ES-I3 (cell line): Measurements from ENCODE around the gene BICD2.

ENCODE experiments used
- H3K36me3 ChIP-seq: 2 replicates; pipeline ENCODE4 v1.6.1; 2013; ENCODE audit warnings: mild to moderate bottlenecking, low read length, control low read depth, moderate library complexity; ENCODE audit not compliant: insufficient read depth
- H3K4me1 ChIP-seq: 2 replicates; pipeline ENCODE4 v1.6.1; 2013; ENCODE audit warnings: mild to moderate bottlenecking, control low read depth, low read length; ENCODE audit not compliant: insufficient read depth
- H3K9ac ChIP-seq: 2 replicates; pipeline ENCODE4 v1.6.1; 2013; ENCODE audit warnings: low read depth, mild to moderate bottlenecking, low read length, moderate library complexity
- H3K9me3 ChIP-seq: 2 replicates; pipeline ENCODE4 v1.6.1; 2013; ENCODE audit warnings: mild to moderate bottlenecking, low read length, moderate library complexity; ENCODE audit not compliant: control insufficient read depth, insufficient read depth

Gene BICD2

DNA sequence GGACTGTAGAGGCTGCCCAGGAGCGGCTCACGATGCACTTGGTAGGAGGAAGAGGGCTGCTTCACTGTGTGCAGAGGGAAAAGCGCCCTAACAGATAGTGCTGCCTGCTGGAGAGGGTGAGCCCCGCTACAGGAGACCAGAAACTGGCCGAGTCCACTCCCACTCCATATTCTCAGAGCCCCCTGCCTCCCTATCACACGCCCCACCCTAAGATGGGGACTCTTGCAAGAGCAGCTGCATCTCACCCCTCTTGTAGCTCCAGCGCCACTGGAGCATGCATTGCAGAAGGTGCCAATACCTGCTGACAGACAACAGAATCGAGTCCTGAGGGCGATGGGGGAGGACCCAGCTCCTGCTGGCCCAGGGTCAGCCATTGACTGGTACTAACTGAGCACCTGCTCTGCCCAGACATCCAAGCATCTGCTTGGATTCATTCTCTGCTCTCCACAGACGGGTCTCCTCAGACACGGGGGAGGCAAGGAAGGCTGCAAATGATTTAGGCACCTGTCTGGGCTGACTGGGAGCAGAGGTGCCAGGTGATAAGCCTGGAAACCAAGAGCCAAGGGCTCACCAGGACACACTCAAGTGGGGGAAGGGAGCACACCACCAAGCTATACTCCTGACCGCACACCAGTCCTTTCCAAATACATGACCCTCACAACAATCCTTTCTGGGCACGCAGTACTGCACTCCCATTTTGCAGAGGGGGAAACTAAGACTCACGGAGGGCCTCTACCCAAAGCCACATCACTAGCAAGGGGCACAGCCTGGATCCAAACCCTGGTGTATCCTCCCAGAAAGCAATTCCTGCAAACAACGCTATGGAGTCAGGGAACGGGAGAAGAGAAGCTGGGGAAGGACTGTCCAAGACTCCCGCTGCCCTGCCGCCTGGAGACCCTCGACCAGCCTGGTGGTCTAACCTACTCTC is 1.6 kb downstream of the BICD2 start:
- Histone ChIP-seq H3K9me3 (no peaks in the 10 kb centered on the region), H3K4me1 (peaks cover 12% of the 10 kb centered on the region), H3K9ac (peak overlapping the region; percentile 89; the same call in 1 of the 2 replicates), H3K36me3 (no peaks in the 10 kb centered on the region)

- Histone ChIP-seq H3K9me3 (no peaks in the 10 kb centered on the region), H3K36me3 (no peaks in the 10 kb centered on the region), H3K9ac (no peak overlapping the region), H3K4me1 (peaks cover 12% of the 10 kb centered on the region)
Measured at GRCh38 chr9:92762196-92762595, 2.4 kb downstream of the BICD2 start.

DNA sequence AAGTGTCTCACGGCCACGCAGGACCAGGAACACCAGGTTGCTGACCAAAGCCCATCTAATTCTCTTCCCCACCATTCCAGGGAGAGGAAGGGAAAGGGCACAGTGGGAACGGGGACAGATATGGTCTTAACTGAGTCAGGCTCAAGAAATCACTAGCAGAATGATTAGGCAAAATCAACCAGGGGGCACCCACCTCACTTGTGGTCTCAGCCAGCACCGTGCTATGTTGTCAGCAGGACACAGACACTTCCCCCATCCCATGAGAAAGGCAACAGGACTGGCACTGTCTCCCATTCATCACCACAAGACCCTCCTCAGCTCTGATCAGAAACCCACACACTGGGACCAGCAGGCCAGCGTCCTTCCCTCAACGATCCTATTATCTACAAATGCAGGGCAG is 2.9 kb downstream of the BICD2 start:
- Histone ChIP-seq H3K36me3 (no peaks in the 10 kb centered on the region), H3K9ac (no peak overlapping the region), H3K4me1 (peaks cover 12% of the 10 kb centered on the region), H3K9me3 (no peaks in the 10 kb centered on the region)

DNA sequence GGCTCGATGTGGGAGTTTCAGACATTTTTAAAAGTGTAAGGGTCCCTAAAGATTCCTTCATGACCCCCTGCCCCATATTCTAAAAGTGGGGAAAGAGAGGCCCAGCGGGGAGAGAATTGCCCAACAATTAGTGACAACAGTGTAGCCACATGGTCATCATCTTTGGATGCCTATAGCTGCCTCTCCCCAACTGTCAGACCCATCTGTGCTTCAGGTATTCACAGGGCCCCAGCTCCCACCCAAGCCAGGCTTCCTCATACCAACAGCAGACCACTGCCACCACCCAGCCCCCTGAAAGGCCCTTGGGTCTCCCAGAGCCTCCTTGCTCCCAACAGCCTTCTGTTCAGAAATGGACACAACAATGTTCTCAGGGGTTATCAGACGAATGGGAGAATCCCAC is 4.1 kb downstream of the BICD2 start:
- no peaks in the 10 kb centered on the region for H3K36me3 ChIP-seq
- H3K4me1 ChIP-seq = peaks cover 17% of the 10 kb centered on the region
- no peaks in the 10 kb centered on the region for H3K9me3 ChIP-seq
- H3K9ac ChIP-seq = no peak overlapping the region; the same call in 1 of the 2 replicates

- no peaks in the 10 kb centered on the region for H3K36me3 ChIP-seq
- no peak overlapping the region for H3K9ac ChIP-seq
- H3K4me1 ChIP-seq = peaks cover 19% of the 10 kb centered on the region
Measured at GRCh38 chr9:92760070-92760469, 4.6 kb downstream of the BICD2 start.

GRCh38 chr9:92759446-92759845 is 5.2 kb downstream of the BICD2 start:
- Histone ChIP-seq H3K4me1 (peaks cover 19% of the 10 kb centered on the region), H3K9ac (no peak overlapping the region), H3K9me3 (no peaks in the 10 kb centered on the region), H3K36me3 (no peaks in the 10 kb centered on the region)

More at GRCh38 chr9:92760070-92760469, 4.6 kb downstream of the BICD2 start:
- H3K9me3 ChIP-seq = no peaks in the 10 kb centered on the region

DNA sequence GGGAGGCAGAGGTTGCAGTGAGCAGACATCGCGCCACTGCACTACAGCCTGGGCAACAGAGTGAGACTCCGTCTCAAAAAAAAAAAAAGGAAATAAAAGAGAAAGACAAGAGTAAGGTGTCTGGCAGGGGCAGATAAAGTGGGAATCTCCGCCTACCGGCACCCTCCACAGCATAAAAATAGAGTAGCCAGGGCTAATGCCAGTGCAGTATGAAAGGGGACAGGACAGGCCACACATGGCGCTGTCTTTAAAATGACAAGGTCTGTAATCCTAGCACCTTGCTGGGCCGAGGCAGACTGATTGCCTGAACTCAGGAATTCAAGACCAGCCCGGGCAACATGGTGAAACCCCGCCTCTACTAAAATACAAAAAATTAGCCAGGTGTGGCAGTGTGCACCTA is 7.8 kb downstream of the BICD2 start:
- Histone ChIP-seq H3K36me3 (no peaks in the 10 kb centered on the region), H3K9me3 (no peaks in the 10 kb centered on the region), H3K9ac (no peak overlapping the region), H3K4me1 (peaks cover 8% of the 10 kb centered on the region)

GRCh38 chr9:92754091-92754745 is 10.4 kb downstream of the BICD2 start:
- no peaks in the 10 kb centered on the region for H3K9me3 ChIP-seq
- peaks cover 12% of the 10 kb centered on the region for H3K4me1 ChIP-seq
- H3K9ac ChIP-seq = no peak overlapping the region
- H3K36me3 ChIP-seq = no peaks in the 10 kb centered on the region

- Histone ChIP-seq H3K9me3 (no peaks in the 10 kb centered on the region), H3K9ac (no peak overlapping the region), H3K4me1 (peaks cover 17% of the 10 kb centered on the region), H3K36me3 (no peaks in the 10 kb centered on the region)
Measured at GRCh38 chr9:92752812-92753404, 11.7 kb downstream of the BICD2 start.

DNA sequence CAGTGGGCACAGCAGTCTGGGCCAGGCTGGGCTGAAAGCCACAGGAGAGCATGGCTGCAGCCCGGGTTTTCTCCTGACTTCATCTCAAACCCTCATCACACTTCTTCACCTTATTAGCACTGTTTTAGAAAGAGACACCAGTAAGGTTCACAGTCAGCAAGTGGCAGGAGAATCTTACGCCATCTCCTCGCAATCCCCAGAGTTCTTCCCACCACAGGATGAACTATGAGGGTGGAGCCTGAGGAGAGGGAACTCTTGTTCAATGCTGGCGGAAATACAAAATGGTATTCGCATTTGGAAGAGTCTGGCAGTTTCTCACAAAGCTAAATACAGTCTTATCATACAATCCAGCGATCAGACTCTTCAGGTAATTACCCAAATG is 14.7 kb downstream of the BICD2 start:
- H3K9ac ChIP-seq = no peak overlapping the region
- peaks cover 16% of the 10 kb centered on the region; the same call in 1 of the 2 replicates for H3K4me1 ChIP-seq
- H3K36me3 ChIP-seq = no peaks in the 10 kb centered on the region
- H3K9me3 ChIP-seq = no peaks in the 10 kb centered on the region

- Histone ChIP-seq H3K4me1 (peaks cover 17% of the 10 kb centered on the region; the same call in 1 of the 2 replicates), H3K9me3 (no peaks in the 10 kb centered on the region), H3K9ac (no peak overlapping the region), H3K36me3 (no peaks in the 10 kb centered on the region)
Measured at GRCh38 chr9:92749071-92749933, 15.3 kb downstream of the BICD2 start.

DNA sequence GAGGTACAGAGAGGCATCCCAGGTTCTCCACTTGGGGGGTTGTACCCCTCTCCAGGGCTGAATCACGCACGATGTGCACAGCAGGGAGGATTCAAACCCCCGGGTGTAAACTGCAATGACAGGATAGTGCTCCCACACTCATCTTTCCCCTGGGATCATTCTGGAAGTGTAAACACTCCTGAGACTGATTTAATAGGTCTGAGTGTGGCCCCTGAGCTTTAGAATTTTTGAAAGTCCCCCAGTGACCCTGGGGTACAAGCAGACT is 16.5 kb downstream of the BICD2 start:
- Histone ChIP-seq H3K4me1 (peaks cover 17% of the 10 kb centered on the region; the same call in 1 of the 2 replicates), H3K9ac (no peak overlapping the region), H3K9me3 (no peaks in the 10 kb centered on the region)

DNA sequence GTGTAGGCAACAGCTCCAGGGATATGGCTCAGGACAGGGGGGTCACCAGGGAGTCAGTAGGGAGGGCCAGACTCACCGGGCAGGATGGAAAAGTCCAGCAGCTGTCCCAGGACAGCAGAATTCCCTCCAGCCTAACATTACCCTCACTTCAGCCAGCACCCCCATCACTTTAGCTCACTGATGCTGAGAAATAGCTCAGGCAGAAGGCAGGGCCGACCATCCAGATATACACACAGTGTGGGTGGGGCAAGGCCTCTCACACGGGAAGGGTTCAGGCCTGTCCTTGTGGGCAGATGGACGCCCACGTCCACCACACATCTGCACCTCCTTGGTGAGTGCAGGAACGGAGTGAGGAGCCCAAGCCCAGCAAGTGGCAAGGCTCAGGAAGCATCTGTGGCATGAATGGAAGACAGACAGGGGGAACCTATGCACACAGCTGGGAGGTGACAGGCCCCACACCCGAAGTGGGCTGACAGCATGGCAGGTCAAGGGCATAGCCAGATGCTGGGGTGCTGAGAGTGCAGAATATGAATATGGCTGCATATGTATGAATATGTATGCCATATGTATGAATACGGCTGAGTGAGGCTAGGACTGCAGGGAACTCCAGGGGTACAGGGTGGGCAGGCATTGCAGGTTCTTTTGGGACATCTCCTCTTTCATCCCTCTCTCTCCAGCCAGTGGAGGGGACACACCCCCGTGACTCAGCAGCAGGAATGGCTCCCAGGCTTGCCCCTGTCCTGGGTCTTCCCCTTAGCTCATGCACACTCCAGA is 17.0 kb downstream of the BICD2 start:
- Histone ChIP-seq H3K4me1 (peaks cover 17% of the 10 kb centered on the region; the same call in 1 of the 2 replicates), H3K9ac (no peak overlapping the region), H3K36me3 (no peaks in the 10 kb centered on the region), H3K9me3 (no peaks in the 10 kb centered on the region)

More for the DNA sequence above, 16.5 kb downstream of the BICD2 start:
- H3K36me3 ChIP-seq = no peaks in the 10 kb centered on the region
